ENCODE measurements around the gene EIF4B.

- TF ChIP-seq, protein P1, sequence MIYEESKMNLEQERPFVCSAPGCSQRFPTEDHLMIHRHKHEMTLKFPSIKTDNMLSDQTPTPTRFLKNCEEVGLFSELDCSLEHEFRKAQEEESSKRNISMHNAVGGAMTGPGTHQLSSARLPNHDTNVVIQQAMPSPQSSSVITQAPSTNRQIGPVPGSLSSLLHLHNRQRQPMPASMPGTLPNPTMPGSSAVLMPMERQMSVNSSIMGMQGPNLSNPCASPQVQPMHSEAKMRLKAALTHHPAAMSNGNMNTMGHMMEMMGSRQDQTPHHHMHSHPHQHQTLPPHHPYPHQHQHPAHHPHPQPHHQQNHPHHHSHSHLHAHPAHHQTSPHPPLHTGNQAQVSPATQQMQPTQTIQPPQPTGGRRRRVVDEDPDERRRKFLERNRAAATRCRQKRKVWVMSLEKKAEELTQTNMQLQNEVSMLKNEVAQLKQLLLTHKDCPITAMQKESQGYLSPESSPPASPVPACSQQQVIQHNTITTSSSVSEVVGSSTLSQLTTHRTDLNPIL (CRISPR knock-in tag; IDR thresholded peaks at IDR 0.05; ENCODE audit: low read depth): no peak
- TF ChIP-seq PPARA (CRISPR knock-in tag; IDR thresholded peaks at IDR 0.05; ENCODE audit: borderline replicate concordance): no peak
- TF ChIP-seq RARB (CRISPR knock-in tag; IDR thresholded peaks at IDR 0.05): no peak
- TF ChIP-seq ARNTL (CRISPR knock-in tag; IDR thresholded peaks at IDR 0.05; ENCODE audit: borderline replicate concordance, low read depth): no peak
- TF ChIP-seq GLIS3 (CRISPR knock-in tag; IDR thresholded peaks at IDR 0.05): no peak
- TF ChIP-seq PATZ1 (CRISPR knock-in tag; IDR thresholded peaks at IDR 0.05; ENCODE audit: borderline replicate concordance): no peak
- TF ChIP-seq ZFP30 (CRISPR knock-in tag; IDR thresholded peaks at IDR 0.05): no peak
- TF ChIP-seq CSRNP3 (CRISPR knock-in tag; IDR thresholded peaks at IDR 0.05): no peak
- TF ChIP-seq SNAI2 (CRISPR knock-in tag; IDR thresholded peaks at IDR 0.05): no peak
- TF ChIP-seq ESRRG (CRISPR knock-in tag; IDR thresholded peaks at IDR 0.05): no peak
- no peak for TF ChIP-seq ZNF70 (CRISPR knock-in tag; IDR thresholded peaks at IDR 0.05)
- no peak for TF ChIP-seq ZFP3 (CRISPR knock-in tag; IDR thresholded peaks at IDR 0.05)
- no peak for TF ChIP-seq ZNF565 (CRISPR knock-in tag; conservative IDR thresholded peaks at IDR 0.05; ENCODE audit: low read depth)
These were observed 26.1 kb upstream of the EIF4B start for GRCh38 chr12:52980096-52980649.

Data from SK-N-SH treated with all-trans-retinoic acid at 6 μM for 48 hours (cell line).